HepG2 (cell line): ENCODE measurements around the gene MARF1. TPM values are rescaled to one million over a fixed set of nuclear protein-coding genes. Genes with fewer than 3 reads are reported as not detected.

Source experiments
- ELF3 ChIP-seq: IDR thresholded peaks from 2 replicates; pipeline ENCODE4 v1.6.1; 2016; ENCODE audit warnings: missing genetic modification reagents, missing compliant biosample characterization
- HNF4A ChIP-seq: sonication (generic); formaldehyde crosslinking; IDR thresholded peaks from 2 replicates; pipeline ENCODE4 v1.4.0; 2020; ENCODE audit warnings: missing genetic modification reagents
- HOXA9 ChIP-seq: sonication (generic); formaldehyde crosslinking; IDR thresholded peaks from 2 replicates; pipeline ENCODE4 v1.8.1; 2022; ENCODE audit warnings: missing genetic modification reagents, mild to moderate bottlenecking, moderate library complexity, borderline replicate concordance
- KAT2B ChIP-seq: fragments of 150-350 bp; IDR thresholded peaks from 2 replicates; pipeline ENCODE4 v1.6.1; 2014; ENCODE audit warnings: low read depth, low read length, borderline replicate concordance
- KDM6A ChIP-seq: IDR thresholded peaks from 2 replicates; pipeline ENCODE4 v1.6.1; 2016; ENCODE audit warnings: low read depth
- MYC ChIP-seq: sonication (generic); formaldehyde crosslinking; IDR thresholded peaks from 2 replicates; pipeline ENCODE4 v1.9.0; 2021; ENCODE audit warnings: missing genetic modification reagents, borderline replicate concordance
- NFIC ChIP-seq: IDR thresholded peaks from 2 replicates; pipeline ENCODE4 v1.6.1; 2012; ENCODE audit warnings: mild to moderate bottlenecking, low read length, inconsistent platforms
- NRL ChIP-seq: sonication (generic); formaldehyde crosslinking; IDR thresholded peaks from 2 replicates; pipeline ENCODE4 v1.5.0; 2020; ENCODE audit warnings: missing genetic modification reagents, mild to moderate bottlenecking, moderate library complexity, borderline replicate concordance
- POLR2A ChIP-seq, 2 experiments: IDR thresholded peaks; 2 replicates each; pipeline ENCODE4 v1.6.1; 2011; ENCODE audit warnings: low read depth in 2 of 2, low read length in 2 of 2, mild to moderate bottlenecking in 1 of 2, moderate library complexity in 1 of 2; ENCODE audit not compliant: insufficient read depth in 1 of 2
- RAD21 ChIP-seq: fragments of 450-650 bp; formaldehyde crosslinking; IDR thresholded peaks from 2 replicates; pipeline ENCODE4 v1.5.0; 2020; ENCODE audit warnings: mild to moderate bottlenecking
- RXRB ChIP-seq: IDR thresholded peaks from 2 replicates; pipeline ENCODE4 v1.6.1; 2016; ENCODE audit warnings: borderline replicate concordance, missing genetic modification reagents, missing compliant biosample characterization
- SNAPC4 ChIP-seq: sonication (generic); formaldehyde crosslinking; IDR thresholded peaks from 2 replicates; pipeline ENCODE4 v1.4.0; 2020; ENCODE audit warnings: mild to moderate bottlenecking, missing genetic modification reagents
- ZBED4 ChIP-seq: sonication (generic); formaldehyde crosslinking; IDR thresholded peaks from 2 replicates; pipeline ENCODE4 v1.4.0; 2020; ENCODE audit warnings: missing genetic modification reagents, borderline replicate concordance
- ZBTB33 ChIP-seq: sonication (generic); formaldehyde crosslinking; IDR thresholded peaks from 2 replicates; pipeline ENCODE4 v1.4.0; 2020; ENCODE audit warnings: missing genetic modification reagents
- ZFY ChIP-seq: sonication (generic); formaldehyde crosslinking; IDR thresholded peaks from 2 replicates; pipeline ENCODE4 v1.4.0; 2020; ENCODE audit warnings: missing genetic modification reagents
- ZNF180 ChIP-seq: sonication (generic); formaldehyde crosslinking; IDR thresholded peaks from 2 replicates; pipeline ENCODE4 v1.4.0; 2020; ENCODE audit warnings: low read depth, missing genetic modification reagents, borderline replicate concordance
- ZNF33A ChIP-seq: sonication (generic); formaldehyde crosslinking; IDR thresholded peaks from 2 replicates; pipeline ENCODE4 v1.5.1; 2020; ENCODE audit warnings: missing genetic modification reagents, mild to moderate bottlenecking, moderate library complexity, borderline replicate concordance
- ZNF484 ChIP-seq: sonication (generic); formaldehyde crosslinking; IDR thresholded peaks from 2 replicates; pipeline ENCODE4 v1.5.1; 2020; ENCODE audit warnings: mild to moderate bottlenecking, low read depth, missing genetic modification reagents, borderline replicate concordance
- ZNF572 ChIP-seq: sonication (generic); formaldehyde crosslinking; IDR thresholded peaks from 2 replicates; pipeline ENCODE4 v1.5.1; 2020; ENCODE audit warnings: mild to moderate bottlenecking, missing genetic modification reagents
- ZNF670 ChIP-seq: sonication (generic); formaldehyde crosslinking; IDR thresholded peaks from 2 replicates; pipeline ENCODE4 v1.8.0; 2022; ENCODE audit warnings: mild to moderate bottlenecking, missing genetic modification reagents, borderline replicate concordance
- polyA plus RNA-seq, 8 experiments: library from polyadenylated mRNA; depleted of rRNA in 3 of 8; stranded (reverse) in 7 of 8; unstranded in 1 of 8; fragments of >200 nt; fragmentation: Illumina TruSeq in 4 of 8; extraction: Trizol in 4 of 8; gene quantifications; 2 replicates each; pipeline versions ENCODE4 v1.2.1 to v1.2.3, GENCODE V29; 2011 to 2016; ENCODE audit warnings: low read depth in 4 of 8, missing spikeins in 1 of 8, mixed read lengths in 1 of 8; ENCODE audit not compliant: insufficient read depth in 1 of 8
- total RNA-seq, 5 experiments: library from RNA; depleted of rRNA; stranded (reverse); fragments of >200 nt; fragmentation: Illumina TruSeq; extraction: Trizol; gene quantifications; 2 replicates each; pipeline ENCODE4 v1.2.3, GENCODE V29; 2016; ENCODE audit warnings: low read depth in 1 of 5

Gene MARF1
- total and polyA plus RNA-seq, 2 of the 13 experiments (the other 11 are each of a cell fraction or from before 2014, with no cell fraction given): 8.7 to 20.7 TPM

- TF ChIP-seq ZBTB33 (CRISPR knock-in tag): peak; percentile 91
- no peak for TF ChIP-seq NRL (CRISPR knock-in tag)
- TF ChIP-seq ZNF670 (CRISPR knock-in tag): peak; percentile 97
- peak; percentile 96 for TF ChIP-seq SNAPC4 (CRISPR knock-in tag)
- peak; percentile 99 for TF ChIP-seq ELF3 (CRISPR knock-in tag)
- peak; percentile 65 to 74 for TF ChIP-seq POLR2A (IDR thresholded peaks at IDR 0.05; ENCODE audit: insufficient read depth in 1 of 2, low read depth in 2 of 2, low read length in 2 of 2)
- no peak for TF ChIP-seq ZNF484
- TF ChIP-seq NFIC: peak; percentile 95
- peak; percentile 94 for TF ChIP-seq HNF4A
- peak; percentile 93 for TF ChIP-seq MYC (CRISPR knock-in tag)
- peak; percentile 78; the same call in 1 of the 2 replicates for TF ChIP-seq ZNF572 (CRISPR knock-in tag)
- TF ChIP-seq ZFY (CRISPR knock-in tag): peak; percentile 90
- TF ChIP-seq ZNF33A (CRISPR knock-in tag): peak; percentile 74; the same call in 1 of the 2 replicates
- no peak for TF ChIP-seq KAT2B
- TF ChIP-seq RAD21 (CRISPR knock-in tag): no peak; the same call in 1 of the 2 replicates
- no peak for TF ChIP-seq ZNF180 (CRISPR knock-in tag)
- TF ChIP-seq HOXA9 (CRISPR knock-in tag): peak; percentile 99; the same call in 1 of the 2 replicates
- peak; percentile 99 for TF ChIP-seq RXRB (CRISPR knock-in tag)
- TF ChIP-seq KDM6A (CRISPR knock-in tag): peak; percentile 91
- TF ChIP-seq ZBED4: peak; percentile 88; the same call in 1 of the 2 replicates
Observed at GRCh38 chr16:15672514-15673167, 29.7 kb upstream of the MARF1 start (continued).
